Fibroblast of lung (primary cell): Measurements from ENCODE around the gene FAM120C. TPM values are rescaled to one million over a fixed set of nuclear protein-coding genes. Genes with fewer than 3 reads are reported as not detected.
A peak's percentile ranks its signal among the peaks of the same experiment; 100 is the strongest.

Experiments used
- DNase-seq, 2 donors: peaks; one replicate each; pipeline versions ENCODE4 v3.0.0 to v3.0.0-alpha.2; 2010; ENCODE audit warnings: low read depth in 2 of 2
- H2AFZ ChIP-seq: 2 replicates; pipeline ENCODE4 v1.5.1; 2012; ENCODE audit warnings: low read length, control low read depth, inconsistent platforms
- H3K27ac ChIP-seq: 2 replicates; pipeline ENCODE4 v1.5.1; 2011; ENCODE audit warnings: low read length, control low read depth; ENCODE audit not compliant: insufficient read depth
- H3K27me3 ChIP-seq: 2 replicates; pipeline ENCODE4 v1.5.1; 2011; ENCODE audit warnings: mild to moderate bottlenecking, low read length; ENCODE audit not compliant: control insufficient read depth, insufficient read depth
- H3K36me3 ChIP-seq: 2 replicates; pipeline ENCODE4 v1.5.1; 2011; ENCODE audit warnings: low read length; ENCODE audit not compliant: control insufficient read depth, insufficient read depth
- H3K4me1 ChIP-seq: 2 replicates; pipeline ENCODE4 v1.5.1; 2011; ENCODE audit warnings: low read length; ENCODE audit not compliant: control insufficient read depth, insufficient read depth; ENCODE audit errors: extremely low read depth
- H3K4me2 ChIP-seq: 2 replicates; pipeline ENCODE4 v1.5.1; 2011; ENCODE audit warnings: low read length, control low read depth; ENCODE audit not compliant: insufficient read depth; ENCODE audit errors: extremely low read depth
- H3K4me3 ChIP-seq, 4 experiments: fragments of 200-600 bp in 1 of 4; sonication (generic) in 1 of 4; replicated peaks in 1 of 4; 2 replicates each; pipeline ENCODE4 v1.5.1; 2011 to 2016; ENCODE audit warnings: low read length in 4 of 4, low read depth in 3 of 4, mild to moderate bottlenecking in 3 of 4, control low read depth in 2 of 4, inconsistent platforms in 1 of 4, mixed read lengths in 1 of 4; ENCODE audit not compliant: insufficient read depth in 1 of 4; ENCODE audit errors: control extremely low read depth in 1 of 4
- H3K79me2 ChIP-seq: 2 replicates; pipeline ENCODE4 v1.5.1; 2012; ENCODE audit warnings: mild to moderate bottlenecking, low read length, inconsistent platforms; ENCODE audit not compliant: control insufficient read depth, insufficient read depth
- H3K9ac ChIP-seq: 2 replicates; pipeline ENCODE4 v1.5.1; 2011; ENCODE audit warnings: mild to moderate bottlenecking, low read length, control low read depth; ENCODE audit not compliant: insufficient read depth
- H3K9me3 ChIP-seq: 2 replicates; pipeline ENCODE4 v1.5.1; 2012; ENCODE audit warnings: low read depth, low read length; ENCODE audit not compliant: control insufficient read depth, insufficient read depth
- H4K20me1 ChIP-seq: 2 replicates; pipeline ENCODE4 v1.5.1; 2011; ENCODE audit warnings: low read length; ENCODE audit not compliant: control insufficient read depth, insufficient read depth; ENCODE audit errors: extremely low read depth
- EZH2 ChIP-seq: IDR thresholded peaks from 2 replicates; pipeline ENCODE4 v1.5.1; 2012; ENCODE audit warnings: low read length, control low read depth, mild to moderate bottlenecking; ENCODE audit errors: missing control alignments
- polyA minus RNA-seq: library from RNA; depleted of rRNA, polyadenylated mRNA; stranded (reverse); fragments of >200 nt; gene quantifications from 2 replicates; pipeline ENCODE4 v1.2.3, GENCODE V29; 2011; ENCODE audit warnings: low replicate concordance
- polyA plus RNA-seq, 2 donors: library from polyadenylated mRNA; depleted of rRNA in 1 of 2; stranded (reverse) in 1 of 2; unstranded in 1 of 2; fragments of >200 nt; gene quantifications; 2 replicates each; pipeline ENCODE4 v1.2.1, GENCODE V29; 2011 to 2012; ENCODE audit warnings: missing spikeins in 1 of 2
- total RNA-seq: library from RNA; depleted of rRNA; stranded (reverse); fragments of >200 nt; gene quantifications from 2 replicates; pipeline ENCODE4 v1.2.1, GENCODE V29; 2014
- TF ChIP-seq, protein P1 (sequence below), 2 donors: IDR thresholded peaks in 1 of 2; conservative IDR thresholded peaks in 1 of 2; 1 replicate in 1 of 2; 2 replicates in 1 of 2; pipeline ENCODE4 v1.5.1; 2011 to 2012; ENCODE audit warnings: low read length in 2 of 2, control low read depth in 1 of 2, inconsistent platforms in 1 of 2, low read depth in 1 of 2, mild to moderate bottlenecking in 1 of 2

The FAM120C gene, protein sequence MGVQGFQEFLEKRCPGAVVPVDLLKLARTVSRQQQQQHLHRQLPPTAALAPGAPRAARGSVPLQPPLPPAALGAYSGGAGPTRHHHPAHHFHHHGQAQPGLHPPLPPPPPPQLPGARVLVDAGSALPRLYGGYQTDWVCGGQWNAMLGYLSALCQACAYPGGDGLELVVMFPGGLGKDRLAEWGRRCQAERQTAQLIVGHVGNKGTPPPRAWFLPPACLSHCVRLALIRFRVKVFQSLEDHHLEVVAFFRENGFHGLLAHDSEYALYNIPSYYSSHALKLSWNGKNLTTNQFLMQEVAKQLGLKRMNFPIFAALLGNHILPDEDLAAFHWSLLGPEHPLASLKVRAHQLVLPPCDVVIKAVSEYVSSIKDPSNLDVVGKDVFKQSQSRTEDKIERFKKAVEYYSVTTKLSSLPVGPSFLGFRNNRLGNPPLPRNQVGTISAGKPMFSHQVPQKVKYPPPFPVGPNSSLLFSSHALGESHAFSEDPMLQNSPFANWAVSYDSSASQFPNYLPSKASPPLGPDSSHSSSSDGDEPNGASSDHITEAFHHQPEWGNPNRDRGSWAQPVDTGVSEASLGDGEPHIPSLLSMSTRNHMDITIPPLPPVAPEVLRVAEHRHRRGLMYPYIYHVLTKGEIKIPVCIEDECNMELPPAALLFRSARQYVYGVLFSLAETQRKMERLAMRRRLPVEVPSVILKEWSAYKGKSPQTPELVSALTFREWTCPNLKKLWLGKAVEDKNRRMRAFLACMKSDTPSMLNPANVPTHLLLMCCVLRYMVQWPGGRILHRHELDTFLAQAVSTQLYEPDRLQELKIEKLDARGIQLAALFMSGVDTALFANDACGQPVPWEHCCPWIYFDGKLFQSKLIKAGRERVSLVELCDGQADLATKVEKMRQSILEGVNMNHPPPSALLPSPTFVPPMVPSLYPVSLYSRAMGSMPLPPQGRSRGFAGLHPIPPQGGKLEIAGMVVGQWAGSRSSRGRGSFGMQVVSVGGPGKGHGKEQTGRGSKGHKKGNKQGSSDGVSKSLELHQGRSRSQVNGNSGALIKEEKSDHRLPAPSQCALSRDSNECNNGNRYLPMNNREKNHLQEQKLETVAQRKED
- 4.6 and 6.9 TPM in 2 replicates for total RNA-seq
- polyA plus RNA-seq: 4.7 and 4.8 TPM in 2 replicates
- 2.9 and 3.2 TPM in 2 replicates for polyA plus RNA-seq (2012)
- 8.5 and 10.8 TPM in 2 replicates for polyA minus RNA-seq

DNA sequence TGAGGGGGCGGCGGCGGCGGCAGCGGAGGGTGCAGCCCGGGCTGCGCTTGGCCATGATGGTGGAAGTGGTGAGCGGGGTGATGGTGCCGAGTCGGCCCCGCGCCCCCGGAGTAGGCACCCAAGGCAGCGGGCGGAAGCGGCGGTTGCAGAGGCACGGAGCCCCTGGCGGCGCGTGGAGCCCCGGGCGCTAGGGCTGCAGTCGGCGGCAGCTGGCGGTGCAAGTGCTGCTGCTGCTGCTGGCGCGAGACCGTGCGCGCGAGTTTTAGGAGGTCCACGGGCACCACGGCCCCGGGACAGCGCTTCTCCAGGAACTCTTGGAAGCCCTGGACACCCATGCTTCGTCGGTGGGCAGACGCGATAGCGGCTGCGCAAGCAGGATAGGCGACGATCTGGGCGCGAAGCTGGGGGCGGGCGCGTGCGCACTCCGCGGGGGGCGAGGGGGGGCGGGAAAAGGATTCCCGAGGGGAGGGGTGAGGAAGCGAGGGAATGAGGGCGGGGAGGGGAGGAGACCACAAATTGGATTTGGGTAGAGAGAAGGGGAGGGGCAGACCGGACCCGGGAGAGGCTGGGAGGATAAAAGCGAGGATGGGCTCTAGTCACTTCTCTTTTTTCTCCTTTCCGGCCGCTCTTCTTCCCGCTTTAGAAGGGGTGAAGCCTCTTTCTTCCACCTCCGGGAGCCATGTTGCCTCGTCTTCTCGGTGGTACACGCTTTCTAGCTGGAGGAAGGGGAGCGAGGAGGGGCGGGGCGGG, at the start of gene FAM120C:
Gene FAM120C, minus strand, starts transcription at position 391 of the 750 bp plus-strand sequence. Its CDS starts 56 bp downstream, at position 335.
- TF ChIP-seq, protein P1, sequence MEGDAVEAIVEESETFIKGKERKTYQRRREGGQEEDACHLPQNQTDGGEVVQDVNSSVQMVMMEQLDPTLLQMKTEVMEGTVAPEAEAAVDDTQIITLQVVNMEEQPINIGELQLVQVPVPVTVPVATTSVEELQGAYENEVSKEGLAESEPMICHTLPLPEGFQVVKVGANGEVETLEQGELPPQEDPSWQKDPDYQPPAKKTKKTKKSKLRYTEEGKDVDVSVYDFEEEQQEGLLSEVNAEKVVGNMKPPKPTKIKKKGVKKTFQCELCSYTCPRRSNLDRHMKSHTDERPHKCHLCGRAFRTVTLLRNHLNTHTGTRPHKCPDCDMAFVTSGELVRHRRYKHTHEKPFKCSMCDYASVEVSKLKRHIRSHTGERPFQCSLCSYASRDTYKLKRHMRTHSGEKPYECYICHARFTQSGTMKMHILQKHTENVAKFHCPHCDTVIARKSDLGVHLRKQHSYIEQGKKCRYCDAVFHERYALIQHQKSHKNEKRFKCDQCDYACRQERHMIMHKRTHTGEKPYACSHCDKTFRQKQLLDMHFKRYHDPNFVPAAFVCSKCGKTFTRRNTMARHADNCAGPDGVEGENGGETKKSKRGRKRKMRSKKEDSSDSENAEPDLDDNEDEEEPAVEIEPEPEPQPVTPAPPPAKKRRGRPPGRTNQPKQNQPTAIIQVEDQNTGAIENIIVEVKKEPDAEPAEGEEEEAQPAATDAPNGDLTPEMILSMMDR (conservative IDR thresholded peaks at IDR 0.05 in 1 of 2, IDR thresholded peaks at IDR 0.05 in 1 of 2; ENCODE audit: low read depth in 1 of 2, low read length in 2 of 2): no peak
- TF ChIP-seq EZH2: no peak
- peak within 1 kb of the TSS; percentile 87 for H3K4me2 ChIP-seq

DNA sequence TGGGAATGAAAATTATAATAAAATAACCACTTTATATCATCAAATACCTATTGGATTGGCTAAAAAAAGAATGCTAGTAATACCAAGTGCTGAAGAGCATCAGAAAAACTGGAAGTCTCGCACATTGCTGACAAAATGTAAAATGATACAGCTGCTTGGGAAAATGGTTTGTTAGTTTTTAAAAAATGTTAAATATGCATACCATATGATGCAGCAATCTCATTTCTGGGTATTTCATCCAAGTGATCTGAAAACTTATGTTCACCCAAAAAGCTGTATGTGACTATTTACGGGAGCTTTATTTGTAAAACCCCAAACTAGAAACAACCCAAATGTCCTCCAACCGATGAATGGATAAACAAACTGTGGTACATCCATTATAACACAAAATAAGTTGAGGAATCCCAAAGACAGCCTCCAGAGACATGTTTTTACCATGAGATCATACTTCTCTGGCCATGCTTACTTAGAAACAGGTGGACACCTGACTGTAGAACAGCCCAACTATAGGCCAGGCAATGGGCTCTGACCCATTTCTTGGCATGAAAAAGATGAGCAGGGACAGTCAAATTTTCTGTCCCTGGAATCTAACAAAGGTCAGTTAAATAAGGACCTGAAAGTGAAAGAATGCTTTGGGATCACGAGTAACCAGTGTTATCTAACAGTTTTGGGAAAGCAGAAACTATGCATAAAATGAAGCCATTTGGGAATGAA, 47.5 kb upstream of the FAM120C start:
- Histone ChIP-seq H3K4me3 (no peak overlapping the region), H3K9me3 (no peaks in the 10 kb centered on the region), H3K36me3 (no peaks in the 10 kb centered on the region), H3K4me2 (peak overlapping the region; percentile 25), H4K20me1 (no peaks in the 10 kb centered on the region), H3K27me3 (no peaks in the 10 kb centered on the region), H3K27ac (no peak overlapping the region), H2AFZ (no peak overlapping the region), H3K9ac (no peak overlapping the region), H3K79me2 (no peaks in the 10 kb centered on the region), H3K4me1 (no peaks in the 10 kb centered on the region)
- DNase-seq: peak; percentile 41 to 43
- TF ChIP-seq, protein P1 (conservative IDR thresholded peaks at IDR 0.05 in 1 of 2, IDR thresholded peaks at IDR 0.05 in 1 of 2; ENCODE audit: low read depth in 1 of 2, low read length in 2 of 2): no peak
- TF ChIP-seq EZH2: no peak

More for the DNA sequence above, at the start of gene FAM120C:
- Histone ChIP-seq H2AFZ (peak within 1 kb of the TSS; percentile 90), H3K27ac (peak within 1 kb of the TSS; percentile 77), H3K4me1 (no peaks in the 10 kb centered on the region), H3K9me3 (no peaks in the 10 kb centered on the region), H3K9ac (peak within 1 kb of the TSS; percentile 70), H3K4me3 (peak within 1 kb of the TSS; percentile 49 to 72 (median 60)), H3K79me2 (peaks cover 34% of the 10 kb centered on the region), H3K27me3 (no peaks in the 10 kb centered on the region), H3K36me3 (no peaks in the 10 kb centered on the region), H4K20me1 (no peaks in the 10 kb centered on the region)
- DNase-seq: peak; percentile 73 to 75
